Loucy (cell line): ENCODE results near the gene FOXJ3.
A peak's percentile ranks its signal among the peaks of the same experiment; 100 is the strongest.

Experiments used
- H2AFZ ChIP-seq: fragments of 200-600 bp; sonication (generic); 2 replicates; pipeline ENCODE4 v1.6.0; 2016; ENCODE audit warnings: antibody characterized with exemption, mild to moderate bottlenecking, low read length, moderate library complexity
- H3F3A ChIP-seq: fragments of 200-600 bp; 2 replicates; pipeline ENCODE4 v1.6.0; 2016; ENCODE audit warnings: antibody characterized with exemption, low read depth, mild to moderate bottlenecking
- H3K27me3 ChIP-seq: fragments of 200-600 bp; sonication (generic); 2 replicates; pipeline ENCODE4 v1.6.1; 2014; ENCODE audit warnings: low read length, mild to moderate bottlenecking; ENCODE audit not compliant: insufficient read depth, poor library complexity, severe bottlenecking
- H3K36me3 ChIP-seq: fragments of 200-600 bp; sonication (generic); 2 replicates; pipeline ENCODE4 v1.6.1; 2016; ENCODE audit warnings: low read length; ENCODE audit not compliant: insufficient read depth
- H3K4me1 ChIP-seq: fragments of 200-600 bp; sonication (generic); 2 replicates; pipeline ENCODE4 v1.5.1; 2014; ENCODE audit warnings: low read length, mild to moderate bottlenecking; ENCODE audit not compliant: insufficient read depth, poor library complexity, severe bottlenecking
- H3K4me2 ChIP-seq: fragments of 200-600 bp; sonication (generic); 2 replicates; pipeline ENCODE4 v1.6.0; 2014; ENCODE audit warnings: antibody characterized with exemption, low read length, low read depth, mild to moderate bottlenecking; ENCODE audit not compliant: poor library complexity, severe bottlenecking
- H3K4me3 ChIP-seq: fragments of 200-600 bp; sonication (generic); 2 replicates; pipeline ENCODE4 v1.5.1; 2014; ENCODE audit warnings: low read length, mild to moderate bottlenecking, mixed read lengths; ENCODE audit not compliant: poor library complexity, severe bottlenecking
- H3K79me2 ChIP-seq: fragments of 200-600 bp; sonication (generic); 2 replicates; pipeline ENCODE4 v1.6.1; 2014; ENCODE audit warnings: low read length; ENCODE audit not compliant: insufficient read depth
- H3K9ac ChIP-seq: fragments of 200-600 bp; sonication (generic); 2 replicates; pipeline ENCODE4 v1.6.0; 2014; ENCODE audit warnings: mild to moderate bottlenecking, low read depth, low read length, moderate library complexity; ENCODE audit not compliant: poor library complexity, severe bottlenecking
- H3K9me2 ChIP-seq: fragments of 200-600 bp; sonication (generic); replicated peaks from 2 replicates; pipeline ENCODE4 v1.6.1; 2016; ENCODE audit warnings: low read depth, low read length, mixed read lengths
- H3K9me3 ChIP-seq: fragments of 200-600 bp; sonication (generic); 2 replicates; pipeline ENCODE4 v1.6.1; 2014; ENCODE audit warnings: mild to moderate bottlenecking, antibody characterized with exemption, low read length, low read depth; ENCODE audit not compliant: insufficient read depth
- H4K20me1 ChIP-seq: fragments of 200-600 bp; sonication (generic); 2 replicates; pipeline ENCODE4 v1.6.0; 2014; ENCODE audit warnings: antibody characterized with exemption, low read length, mild to moderate bottlenecking; ENCODE audit not compliant: insufficient read depth, poor library complexity, severe bottlenecking
- EZH2phosphoT487 ChIP-seq: fragments of 200-600 bp; IDR thresholded peaks from 2 replicates; pipeline ENCODE4 v1.6.1; 2018; ENCODE audit warnings: antibody characterized with exemption, mild to moderate bottlenecking, moderate library complexity, borderline replicate concordance
- TF ChIP-seq, protein P1 (sequence below): fragments of 200-600 bp; sonication (generic); conservative IDR thresholded peaks from 2 replicates; pipeline ENCODE4 v1.5.1; 2014; ENCODE audit warnings: mild to moderate bottlenecking, antibody characterized with exemption, low read length

FOXJ3 gene

DNA sequence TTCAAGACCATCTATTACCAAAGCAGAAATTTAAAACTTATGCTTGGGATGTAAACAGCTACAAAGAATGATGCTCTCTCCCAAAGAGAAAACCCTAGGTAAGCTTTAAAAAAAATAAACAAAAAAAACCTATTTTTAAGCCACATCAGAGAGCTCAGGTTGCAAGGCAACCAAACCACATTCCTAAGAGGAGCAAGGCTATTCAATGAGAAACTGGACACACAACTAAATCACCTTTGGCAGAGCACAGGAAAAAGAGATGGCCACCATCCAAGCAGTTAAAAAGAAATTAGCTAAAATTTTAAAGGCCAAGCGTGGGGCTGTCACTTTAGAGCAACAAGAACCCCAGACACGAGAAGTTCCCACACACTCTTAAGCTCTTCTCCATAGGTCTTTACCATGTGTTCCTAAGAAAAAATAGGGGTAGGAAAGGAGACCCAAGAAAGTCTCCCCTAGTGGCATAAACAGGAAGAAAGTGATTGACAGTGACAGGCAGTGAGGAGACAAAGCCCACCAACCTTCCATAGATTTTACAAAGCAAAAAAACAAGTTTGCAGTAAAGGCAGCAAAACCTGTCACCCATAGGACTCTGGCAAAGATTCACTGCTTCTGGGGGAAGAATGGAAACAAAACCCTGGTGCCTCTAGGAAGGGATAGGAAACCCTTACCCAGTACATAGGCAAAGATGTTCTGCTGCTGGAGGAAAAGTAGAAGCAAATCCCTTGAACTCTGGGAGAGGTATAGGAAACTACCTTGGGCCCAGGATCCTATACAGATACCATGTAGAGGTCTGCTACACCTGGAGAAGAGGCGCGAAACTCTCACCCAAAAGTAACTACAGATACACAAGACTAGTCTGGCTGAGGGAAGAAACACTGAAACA, 68.5 kb downstream of the FOXJ3 start:
- Histone ChIP-seq H2AFZ (no peak overlapping the region), H3K4me3 (no peak overlapping the region), H3K9ac (no peak overlapping the region), H3K27me3 (no peaks in the 10 kb centered on the region), H3F3A (no peaks in the 10 kb centered on the region), H3K36me3 (peaks cover 23% of the 10 kb centered on the region; the same call in 1 of the 2 replicates), H4K20me1 (peaks cover 26% of the 10 kb centered on the region), H3K79me2 (peaks cover 69% of the 10 kb centered on the region), H3K4me2 (no peak overlapping the region), H3K9me3 (no peaks in the 10 kb centered on the region), H3K4me1 (no peaks in the 10 kb centered on the region), H3K9me2 (no peaks in the 10 kb centered on the region)
- TF ChIP-seq, protein P1, sequence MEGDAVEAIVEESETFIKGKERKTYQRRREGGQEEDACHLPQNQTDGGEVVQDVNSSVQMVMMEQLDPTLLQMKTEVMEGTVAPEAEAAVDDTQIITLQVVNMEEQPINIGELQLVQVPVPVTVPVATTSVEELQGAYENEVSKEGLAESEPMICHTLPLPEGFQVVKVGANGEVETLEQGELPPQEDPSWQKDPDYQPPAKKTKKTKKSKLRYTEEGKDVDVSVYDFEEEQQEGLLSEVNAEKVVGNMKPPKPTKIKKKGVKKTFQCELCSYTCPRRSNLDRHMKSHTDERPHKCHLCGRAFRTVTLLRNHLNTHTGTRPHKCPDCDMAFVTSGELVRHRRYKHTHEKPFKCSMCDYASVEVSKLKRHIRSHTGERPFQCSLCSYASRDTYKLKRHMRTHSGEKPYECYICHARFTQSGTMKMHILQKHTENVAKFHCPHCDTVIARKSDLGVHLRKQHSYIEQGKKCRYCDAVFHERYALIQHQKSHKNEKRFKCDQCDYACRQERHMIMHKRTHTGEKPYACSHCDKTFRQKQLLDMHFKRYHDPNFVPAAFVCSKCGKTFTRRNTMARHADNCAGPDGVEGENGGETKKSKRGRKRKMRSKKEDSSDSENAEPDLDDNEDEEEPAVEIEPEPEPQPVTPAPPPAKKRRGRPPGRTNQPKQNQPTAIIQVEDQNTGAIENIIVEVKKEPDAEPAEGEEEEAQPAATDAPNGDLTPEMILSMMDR: peak; percentile 37
- no peak for TF ChIP-seq EZH2phosphoT487

DNA sequence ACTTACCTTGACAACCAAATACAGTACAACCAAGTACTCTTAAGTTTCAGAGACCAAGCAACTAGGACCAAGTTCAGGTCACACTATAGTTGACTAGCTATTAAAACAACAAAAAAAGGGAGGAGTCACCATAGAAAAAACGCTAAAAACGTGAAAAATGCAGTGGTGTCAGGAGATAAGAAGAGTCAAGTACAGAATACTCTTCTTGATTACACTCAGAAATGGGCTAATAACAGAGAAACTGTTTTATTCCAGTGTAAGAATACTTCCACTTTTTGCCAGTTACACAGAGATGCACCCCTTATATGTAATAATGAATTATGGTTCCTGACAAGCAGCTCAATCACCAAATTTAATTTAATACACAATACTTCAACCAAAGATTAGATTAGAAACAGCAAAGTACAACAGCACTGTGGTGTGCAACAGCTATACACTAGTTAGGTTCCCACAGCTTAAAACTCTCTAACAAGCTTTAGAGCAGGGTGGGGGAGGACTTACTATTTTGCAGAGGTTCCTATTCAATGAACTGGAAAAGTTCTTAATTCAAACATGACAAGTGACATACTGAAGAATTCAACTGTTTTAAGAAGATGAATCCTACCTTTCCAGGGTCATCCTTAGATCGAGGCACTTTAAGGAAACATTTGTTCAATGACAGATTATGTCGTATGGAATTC, 70.4 kb downstream of the FOXJ3 start:
- H3K79me2 ChIP-seq: peaks cover 65% of the 10 kb centered on the region
- peaks cover 29% of the 10 kb centered on the region; the same call in 1 of the 2 replicates for H3K36me3 ChIP-seq
- no peak overlapping the region for H2AFZ ChIP-seq
- TF ChIP-seq, protein P1: no peak
- TF ChIP-seq EZH2phosphoT487: no peak
- H4K20me1 ChIP-seq: peaks cover 36% of the 10 kb centered on the region
- no peaks in the 10 kb centered on the region for H3K9me3 ChIP-seq
- H3K9ac ChIP-seq: no peak overlapping the region
- H3K9me2 ChIP-seq: no peaks in the 10 kb centered on the region
- H3K4me2 ChIP-seq: no peak overlapping the region
- no peaks in the 10 kb centered on the region for H3K27me3 ChIP-seq
- peaks cover 15% of the 10 kb centered on the region for H3K4me1 ChIP-seq
- no peak overlapping the region for H3K4me3 ChIP-seq
- no peaks in the 10 kb centered on the region for H3F3A ChIP-seq

DNA sequence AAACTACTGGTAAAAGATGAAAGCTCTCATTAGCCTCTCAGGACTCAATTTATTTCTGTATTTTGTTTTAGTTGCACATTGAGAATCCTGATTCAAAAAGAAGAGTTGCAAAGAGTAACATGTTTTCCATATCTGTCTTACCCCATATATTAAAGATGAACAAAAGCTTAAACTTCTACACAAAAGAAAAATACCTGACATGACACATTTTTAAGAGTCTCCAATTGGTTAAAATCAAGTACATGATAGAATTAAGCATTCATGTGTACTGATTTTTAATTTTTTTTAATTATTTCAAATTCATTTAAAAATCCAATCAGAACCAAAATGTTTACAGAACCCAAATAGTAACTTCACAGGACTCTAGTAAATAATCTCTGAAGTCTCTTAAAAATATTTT, 72.0 kb downstream of the FOXJ3 start:
- no peak for TF ChIP-seq EZH2phosphoT487
- TF ChIP-seq, protein P1: no peak
- no peak overlapping the region for H3K9ac ChIP-seq
- peaks cover 29% of the 10 kb centered on the region; the same call in 1 of the 2 replicates for H3K36me3 ChIP-seq
- H3K27me3 ChIP-seq: no peaks in the 10 kb centered on the region
- H3K4me1 ChIP-seq: peaks cover 21% of the 10 kb centered on the region
- no peak overlapping the region for H3K4me3 ChIP-seq
- H2AFZ ChIP-seq: no peak overlapping the region
- H3F3A ChIP-seq: no peaks in the 10 kb centered on the region
- no peaks in the 10 kb centered on the region for H3K9me3 ChIP-seq
- no peaks in the 10 kb centered on the region for H3K9me2 ChIP-seq
- peaks cover 63% of the 10 kb centered on the region for H3K79me2 ChIP-seq
- H3K4me2 ChIP-seq: no peak overlapping the region
- peaks cover 41% of the 10 kb centered on the region for H4K20me1 ChIP-seq
